ENCODE results near the gene GJC2.

DNA sequence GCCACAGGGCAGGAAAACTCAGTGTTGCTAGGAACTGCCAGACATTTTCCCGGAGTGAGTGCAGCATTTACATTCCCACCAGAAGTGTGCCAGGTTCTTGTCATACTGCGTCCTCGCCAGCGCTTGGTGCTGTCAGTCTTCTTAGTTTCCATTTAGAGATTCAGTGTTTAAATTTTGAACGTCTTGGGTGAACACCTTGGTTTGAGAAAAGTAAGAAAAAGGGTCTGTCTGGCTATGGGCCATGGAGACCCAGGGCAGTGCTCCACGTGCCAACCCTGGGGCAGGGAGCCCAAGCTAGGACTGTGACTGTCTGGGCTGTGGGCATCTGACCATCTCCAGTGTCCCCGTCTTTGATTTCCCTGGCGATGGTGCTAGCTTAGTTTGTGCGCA is 31.9 kb downstream of the GJC2 start:
- TF ChIP-seq, protein P1, sequence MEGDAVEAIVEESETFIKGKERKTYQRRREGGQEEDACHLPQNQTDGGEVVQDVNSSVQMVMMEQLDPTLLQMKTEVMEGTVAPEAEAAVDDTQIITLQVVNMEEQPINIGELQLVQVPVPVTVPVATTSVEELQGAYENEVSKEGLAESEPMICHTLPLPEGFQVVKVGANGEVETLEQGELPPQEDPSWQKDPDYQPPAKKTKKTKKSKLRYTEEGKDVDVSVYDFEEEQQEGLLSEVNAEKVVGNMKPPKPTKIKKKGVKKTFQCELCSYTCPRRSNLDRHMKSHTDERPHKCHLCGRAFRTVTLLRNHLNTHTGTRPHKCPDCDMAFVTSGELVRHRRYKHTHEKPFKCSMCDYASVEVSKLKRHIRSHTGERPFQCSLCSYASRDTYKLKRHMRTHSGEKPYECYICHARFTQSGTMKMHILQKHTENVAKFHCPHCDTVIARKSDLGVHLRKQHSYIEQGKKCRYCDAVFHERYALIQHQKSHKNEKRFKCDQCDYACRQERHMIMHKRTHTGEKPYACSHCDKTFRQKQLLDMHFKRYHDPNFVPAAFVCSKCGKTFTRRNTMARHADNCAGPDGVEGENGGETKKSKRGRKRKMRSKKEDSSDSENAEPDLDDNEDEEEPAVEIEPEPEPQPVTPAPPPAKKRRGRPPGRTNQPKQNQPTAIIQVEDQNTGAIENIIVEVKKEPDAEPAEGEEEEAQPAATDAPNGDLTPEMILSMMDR (IDR thresholded peaks at IDR 0.05) = no peak
- TF ChIP-seq POLR2A (IDR thresholded peaks at IDR 0.05) = no peak

Data from prostate gland (tissue), 2 donors.